Spleen (tissue), 7 donors: Measurements from ENCODE around the gene ZC3H4.

Source experiments
- CTCF ChIP-seq, 11 experiments: fragments of 200-600 bp in 7 of 11; fragments of 450-650 bp in 4 of 11; sonication (generic) in 4 of 11; IDR thresholded peaks in 8 of 11; conservative IDR thresholded peaks in 3 of 11; 1 replicate in 7 of 11; 2 replicates in 4 of 11; pipeline versions ENCODE4 v1.4.0 to v1.8.0; 2016 to 2021; ENCODE audit warnings: antibody characterized with exemption in 11 of 11, inconsistent platforms in 4 of 11, mild to moderate bottlenecking in 1 of 11
- POLR2A ChIP-seq, 3 donors: fragments of 450-650 bp; IDR thresholded peaks; one replicate each; pipeline ENCODE4 v1.5.1; 2017; ENCODE audit warnings: antibody characterized with exemption in 3 of 3, mild to moderate bottlenecking in 1 of 3
- POLR2AphosphoS5 ChIP-seq, 3 donors: sonication (generic); formaldehyde crosslinking; IDR thresholded peaks; one replicate each; pipeline ENCODE4 v1.5.1; 2017; ENCODE audit warnings: antibody characterized with exemption in 3 of 3
- donor health status: DM: no; HTN: no; CAD: no; lungs with moderate emphysema.
- donor health status: DM: no; HTN: no; CAD: no.
- donor health status: DM: no; HTN: no; CAD: no.

GRCh38 chr19:47146920-47147319 is 33.3 kb upstream of the ZC3H4 start:
- TF ChIP-seq CTCF (IDR thresholded peaks at IDR 0.05 in 8 of 11, conservative IDR thresholded peaks at IDR 0.05 in 3 of 11) (no peak), POLR2A (IDR thresholded peaks at IDR 0.05) (no peak), POLR2AphosphoS5 (IDR thresholded peaks at IDR 0.05) (no peak)
